ENCODE results near the gene RYK.

The RYK gene

GRCh38 chr3:134250717-134251220 lies at the start of gene RYK:
Gene RYK (minus strand): TSS chr3:134250859. CDS start chr3:134250654, 205 bp downstream.
- Histone ChIP-seq H3K4me3 (ENCODE audit: low read length) (peak within 1 kb of the TSS; percentile 96), H2AFZ (ENCODE audit: low read depth, low read length) (peak within 1 kb of the TSS; percentile 90), H3K9me3 (ENCODE audit: low read length) (no peaks in the 10 kb centered on the region), H3K4me1 (ENCODE audit: insufficient read depth, low read length) (peaks cover 19% of the 10 kb centered on the region), H3K36me3 (ENCODE audit: insufficient read depth, low read length) (no peaks in the 10 kb centered on the region), H3K27me3 (ENCODE audit: insufficient read depth, low read length) (no peaks in the 10 kb centered on the region)

GRCh38 chr3:134299888-134300206 lies 49.2 kb upstream of the RYK start:
- Histone ChIP-seq H3K4me1 (ENCODE audit: insufficient read depth, low read length) (peaks cover 4% of the 10 kb centered on the region), H2AFZ (ENCODE audit: low read depth, low read length) (no peak overlapping the region), H3K4me3 (ENCODE audit: low read length) (no peak overlapping the region), H3K9me3 (ENCODE audit: low read length) (no peaks in the 10 kb centered on the region), H3K27me3 (ENCODE audit: insufficient read depth, low read length) (no peaks in the 10 kb centered on the region), H3K36me3 (ENCODE audit: insufficient read depth, low read length) (no peaks in the 10 kb centered on the region)

- H2AFZ ChIP-seq (ENCODE audit: low read depth, low read length): peak overlapping the region; percentile 9
- H3K27me3 ChIP-seq (ENCODE audit: insufficient read depth, low read length): no peaks in the 10 kb centered on the region
- H3K4me1 ChIP-seq (ENCODE audit: insufficient read depth, low read length): peaks cover 4% of the 10 kb centered on the region
- H3K9me3 ChIP-seq (ENCODE audit: low read length): no peaks in the 10 kb centered on the region
- no peaks in the 10 kb centered on the region for H3K36me3 ChIP-seq (ENCODE audit: insufficient read depth, low read length)
- no peak overlapping the region for H3K4me3 ChIP-seq (ENCODE audit: low read length)
Observed at GRCh38 chr3:134299185-134299887, 48.7 kb upstream of the RYK start.

- H3K36me3 ChIP-seq (ENCODE audit: insufficient read depth, low read length): no peaks in the 10 kb centered on the region
- no peak overlapping the region for H3K4me3 ChIP-seq (ENCODE audit: low read length)
- H3K27me3 ChIP-seq (ENCODE audit: insufficient read depth, low read length): no peaks in the 10 kb centered on the region
- H2AFZ ChIP-seq (ENCODE audit: low read depth, low read length): no peak overlapping the region
- peaks cover 4% of the 10 kb centered on the region for H3K4me1 ChIP-seq (ENCODE audit: insufficient read depth, low read length)
- H3K9me3 ChIP-seq (ENCODE audit: low read length): no peaks in the 10 kb centered on the region
Observed at GRCh38 chr3:134298249-134298648, 47.6 kb upstream of the RYK start.

- H3K4me1 ChIP-seq (ENCODE audit: insufficient read depth, low read length): peaks cover 4% of the 10 kb centered on the region
- H3K9me3 ChIP-seq (ENCODE audit: low read length): no peaks in the 10 kb centered on the region
- no peaks in the 10 kb centered on the region for H3K36me3 ChIP-seq (ENCODE audit: insufficient read depth, low read length)
- no peaks in the 10 kb centered on the region for H3K27me3 ChIP-seq (ENCODE audit: insufficient read depth, low read length)
- H2AFZ ChIP-seq (ENCODE audit: low read depth, low read length): no peak overlapping the region
- no peak overlapping the region for H3K4me3 ChIP-seq (ENCODE audit: low read length)
Observed at GRCh38 chr3:134296616-134297015, 46.0 kb upstream of the RYK start.

- no peak overlapping the region for H3K4me3 ChIP-seq (ENCODE audit: low read length)
- H3K27me3 ChIP-seq (ENCODE audit: insufficient read depth, low read length): no peaks in the 10 kb centered on the region
- no peaks in the 10 kb centered on the region for H3K36me3 ChIP-seq (ENCODE audit: insufficient read depth, low read length)
- peaks cover 4% of the 10 kb centered on the region for H3K4me1 ChIP-seq (ENCODE audit: insufficient read depth, low read length)
- H3K9me3 ChIP-seq (ENCODE audit: low read length): no peaks in the 10 kb centered on the region
- H2AFZ ChIP-seq (ENCODE audit: low read depth, low read length): no peak overlapping the region
Observed at GRCh38 chr3:134295930-134296329, 45.3 kb upstream of the RYK start.

- Histone ChIP-seq H3K27me3 (ENCODE audit: insufficient read depth, low read length) (no peaks in the 10 kb centered on the region), H2AFZ (ENCODE audit: low read depth, low read length) (no peak overlapping the region)
Observed at GRCh38 chr3:134294302-134295280, 43.9 kb upstream of the RYK start.

GRCh38 chr3:134291319-134292254 lies 40.9 kb upstream of the RYK start:
- no peak overlapping the region for H3K4me3 ChIP-seq (ENCODE audit: low read length)
- no peaks in the 10 kb centered on the region for H3K36me3 ChIP-seq (ENCODE audit: insufficient read depth, low read length)
- no peak overlapping the region for H2AFZ ChIP-seq (ENCODE audit: low read depth, low read length)

More at GRCh38 chr3:134294302-134295280, 43.9 kb upstream of the RYK start:
- Histone ChIP-seq H3K4me3 (ENCODE audit: low read length) (no peak overlapping the region), H3K4me1 (ENCODE audit: insufficient read depth, low read length) (peaks cover 4% of the 10 kb centered on the region), H3K36me3 (ENCODE audit: insufficient read depth, low read length) (no peaks in the 10 kb centered on the region), H3K9me3 (ENCODE audit: low read length) (no peaks in the 10 kb centered on the region)

GRCh38 chr3:134287512-134287911 lies 36.9 kb upstream of the RYK start:
- Histone ChIP-seq H2AFZ (ENCODE audit: low read depth, low read length) (no peak overlapping the region), H3K4me1 (ENCODE audit: insufficient read depth, low read length) (no peaks in the 10 kb centered on the region), H3K4me3 (ENCODE audit: low read length) (no peak overlapping the region), H3K9me3 (ENCODE audit: low read length) (no peaks in the 10 kb centered on the region), H3K27me3 (ENCODE audit: insufficient read depth, low read length) (peaks cover 6% of the 10 kb centered on the region), H3K36me3 (ENCODE audit: insufficient read depth, low read length) (no peaks in the 10 kb centered on the region)

More at GRCh38 chr3:134291319-134292254, 40.9 kb upstream of the RYK start:
- Histone ChIP-seq H3K4me1 (ENCODE audit: insufficient read depth, low read length) (no peaks in the 10 kb centered on the region), H3K9me3 (ENCODE audit: low read length) (no peaks in the 10 kb centered on the region), H3K27me3 (ENCODE audit: insufficient read depth, low read length) (peaks cover 6% of the 10 kb centered on the region)

GRCh38 chr3:134284438-134284837 lies 33.8 kb upstream of the RYK start:
- Histone ChIP-seq H3K4me3 (ENCODE audit: low read length) (no peak overlapping the region), H3K4me1 (ENCODE audit: insufficient read depth, low read length) (no peaks in the 10 kb centered on the region), H3K36me3 (ENCODE audit: insufficient read depth, low read length) (no peaks in the 10 kb centered on the region), H3K27me3 (ENCODE audit: insufficient read depth, low read length) (peaks cover 6% of the 10 kb centered on the region), H2AFZ (ENCODE audit: low read depth, low read length) (no peak overlapping the region), H3K9me3 (ENCODE audit: low read length) (no peaks in the 10 kb centered on the region)

- Histone ChIP-seq H3K27me3 (ENCODE audit: insufficient read depth, low read length) (peaks cover 2% of the 10 kb centered on the region), H3K9me3 (ENCODE audit: low read length) (no peaks in the 10 kb centered on the region), H2AFZ (ENCODE audit: low read depth, low read length) (no peak overlapping the region), H3K36me3 (ENCODE audit: insufficient read depth, low read length) (no peaks in the 10 kb centered on the region), H3K4me1 (ENCODE audit: insufficient read depth, low read length) (peaks cover 4% of the 10 kb centered on the region), H3K4me3 (ENCODE audit: low read length) (no peak overlapping the region)
Observed at GRCh38 chr3:134282659-134283047, 32.0 kb upstream of the RYK start.

GRCh38 chr3:134281912-134282658 lies 31.4 kb upstream of the RYK start:
- no peaks in the 10 kb centered on the region for H3K27me3 ChIP-seq (ENCODE audit: insufficient read depth, low read length)
- H3K36me3 ChIP-seq (ENCODE audit: insufficient read depth, low read length): no peaks in the 10 kb centered on the region
- H3K4me1 ChIP-seq (ENCODE audit: insufficient read depth, low read length): peaks cover 9% of the 10 kb centered on the region

More at GRCh38 chr3:134281912-134282658, 31.4 kb upstream of the RYK start:
- Histone ChIP-seq H3K9me3 (ENCODE audit: low read length) (no peaks in the 10 kb centered on the region), H3K4me3 (ENCODE audit: low read length) (no peak overlapping the region), H2AFZ (ENCODE audit: low read depth, low read length) (no peak overlapping the region)

Data from neuron (in vitro differentiated cells).